Inferior parietal cortex (tissue), 1 donor: ENCODE data around the gene OSR1.
A peak's percentile ranks its signal among the peaks of the same experiment; 100 is the strongest.

Experiments used
- DNase-seq: peaks from one replicate; pipeline ENCODE4 v3.0.0-alpha.2; 2016; ENCODE audit errors: extremely low spot score

Gene OSR1

DNA sequence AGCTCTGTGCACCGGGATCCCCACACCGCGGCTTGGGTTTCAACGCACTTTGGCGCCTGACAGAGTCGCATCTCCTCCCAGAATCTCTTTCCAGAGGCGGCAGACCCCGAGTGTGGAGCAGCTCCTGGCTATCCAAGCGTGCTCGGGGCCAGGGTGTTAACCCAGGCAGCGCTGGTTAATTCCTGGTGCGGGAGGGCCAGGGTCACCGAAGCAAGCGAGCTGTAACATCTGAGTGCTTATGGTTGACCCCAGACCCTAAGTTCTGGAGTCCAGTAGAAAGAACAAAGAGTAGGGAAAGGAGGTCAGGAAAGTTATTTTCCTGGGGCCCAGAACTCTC lies 566 bp upstream of the OSR1 start:
- no peak for DNase-seq

DNA sequence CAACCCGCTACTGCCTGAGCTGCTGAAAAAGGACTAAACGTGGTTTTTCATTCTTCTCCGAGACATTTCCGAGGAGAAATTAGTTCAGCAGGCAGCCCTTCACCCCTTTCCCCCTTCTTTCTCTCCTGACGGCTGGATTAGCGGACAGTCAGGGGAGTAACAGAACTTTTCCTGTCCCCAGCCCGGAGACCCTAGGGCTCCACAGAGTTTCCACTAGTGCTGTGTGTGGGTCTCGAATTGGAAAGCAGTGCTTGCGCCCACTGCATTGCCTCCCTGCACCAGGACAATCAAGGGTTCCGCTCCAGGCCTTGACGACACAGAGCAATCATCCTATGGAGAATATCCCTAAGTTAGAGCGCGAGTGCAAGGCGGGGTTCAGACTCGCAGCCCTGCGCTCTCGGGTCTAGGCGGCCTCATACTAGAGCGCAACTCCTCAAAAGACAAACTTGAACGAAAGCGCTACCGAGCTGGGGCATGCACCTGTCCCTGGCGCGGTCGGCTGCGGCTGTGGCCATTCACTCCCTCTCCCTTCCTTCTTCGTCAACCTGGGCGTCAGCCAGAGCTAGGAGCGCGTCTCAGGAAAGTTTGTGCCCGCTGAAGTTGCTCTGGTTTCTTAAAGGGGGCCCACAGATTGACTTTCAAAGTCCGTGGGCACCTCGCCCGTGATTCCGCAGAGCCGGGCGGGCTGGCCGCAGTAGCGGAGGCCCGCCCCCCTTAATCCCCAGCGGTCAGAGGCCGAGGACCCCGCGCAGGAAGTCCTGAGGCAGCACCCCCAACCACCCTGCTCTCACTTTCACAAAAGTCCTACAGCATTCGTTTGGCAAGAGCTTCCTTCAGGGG lies 801 bp downstream of the OSR1 start:
- DNase-seq, result no peak

- DNase-seq, result no peak
These were observed 1.6 kb downstream of the OSR1 start for GRCh38 chr2:19356545-19357401.

DNA sequence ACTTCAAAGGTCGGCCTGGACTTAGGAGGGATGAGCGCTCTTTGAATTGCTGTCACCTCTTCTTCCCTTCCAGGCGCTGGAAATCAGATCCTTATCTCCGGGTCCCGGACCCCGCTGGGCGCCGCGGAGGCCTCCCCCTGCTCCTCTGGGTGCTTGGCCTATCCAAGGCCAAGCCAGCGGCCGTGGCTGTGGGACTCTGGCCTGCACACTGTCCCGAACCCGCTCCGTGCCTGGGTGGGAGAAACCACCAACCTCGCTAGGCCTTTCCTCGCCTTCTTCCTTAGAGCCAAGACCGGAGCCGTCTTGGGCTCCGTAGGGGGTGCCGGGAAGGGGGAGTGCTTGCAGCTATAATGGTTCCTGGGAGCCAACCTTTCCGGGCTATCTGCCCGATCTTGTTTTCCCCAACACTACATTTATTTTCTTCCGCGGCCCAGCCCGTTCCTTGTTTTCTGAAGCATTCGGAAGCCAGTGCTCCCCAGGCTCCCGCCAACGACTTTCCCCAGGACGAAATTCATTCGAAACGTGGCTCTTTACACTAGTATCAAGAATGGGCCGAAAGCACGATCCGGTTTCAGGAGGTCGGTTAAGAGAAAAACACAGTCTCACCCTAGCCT lies 2.4 kb downstream of the OSR1 start:
- DNase-seq, result no peak

GRCh38 chr2:19355416-19355821 lies 3.0 kb downstream of the OSR1 start:
- no peak for DNase-seq

- no peak for DNase-seq
These were observed 3.4 kb downstream of the OSR1 start for GRCh38 chr2:19355014-19355405.

DNA sequence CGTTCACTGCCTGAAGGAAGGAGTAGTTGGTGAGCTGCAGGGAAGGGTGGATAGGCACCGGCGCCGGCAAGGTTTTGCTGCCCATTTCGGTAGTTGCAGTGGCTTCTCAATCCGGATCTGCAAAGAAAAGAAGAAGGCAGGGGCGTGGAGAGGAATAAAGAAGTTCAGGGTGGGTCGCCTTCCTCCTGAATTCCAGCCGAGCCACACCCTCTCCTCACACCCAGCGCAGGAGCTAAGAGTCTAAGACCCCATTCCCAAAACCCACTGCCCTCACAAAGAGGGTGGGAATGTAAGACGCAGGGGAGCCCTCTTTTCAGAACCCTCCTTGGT lies 4.7 kb downstream of the OSR1 start:
- no peak for DNase-seq

DNA sequence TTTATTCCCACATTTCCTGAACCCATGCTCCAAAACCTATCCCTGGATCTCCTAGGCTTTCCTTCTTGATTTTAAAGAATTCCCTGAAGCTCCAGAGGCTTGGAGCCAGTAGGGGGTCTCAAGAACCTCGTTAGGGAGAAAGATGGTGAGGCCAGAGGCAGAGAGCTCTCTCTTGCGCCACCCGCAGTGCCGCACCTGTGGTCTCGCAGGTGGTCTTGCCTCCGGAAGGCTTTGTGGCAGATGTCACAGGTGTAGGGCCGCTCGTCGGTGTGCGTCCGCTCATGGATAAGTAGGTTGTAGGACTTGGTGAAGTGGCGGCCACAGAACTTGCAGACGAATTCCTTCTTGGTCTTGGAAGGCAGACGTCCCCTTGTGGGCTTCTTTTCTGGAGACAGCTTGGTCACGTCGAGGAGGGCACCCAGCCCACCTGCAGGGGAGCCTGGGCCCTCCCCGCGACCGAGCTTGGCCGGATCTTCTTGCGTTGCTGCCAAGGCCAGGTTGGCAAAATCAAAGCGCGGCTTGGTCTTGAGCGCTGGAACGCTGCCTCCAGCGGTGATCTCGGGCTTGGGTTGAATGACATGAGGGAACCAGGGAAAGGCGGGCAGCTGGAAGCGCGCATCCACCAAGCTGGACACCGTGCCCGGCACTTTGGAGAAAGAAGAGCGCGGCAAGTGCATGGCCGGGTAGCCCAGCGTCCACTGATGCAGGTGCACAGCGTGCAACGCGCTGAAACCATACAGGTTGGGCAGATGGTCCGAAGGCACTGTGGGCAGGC lies 5.3 kb downstream of the OSR1 start:
- no peak for DNase-seq

DNA sequence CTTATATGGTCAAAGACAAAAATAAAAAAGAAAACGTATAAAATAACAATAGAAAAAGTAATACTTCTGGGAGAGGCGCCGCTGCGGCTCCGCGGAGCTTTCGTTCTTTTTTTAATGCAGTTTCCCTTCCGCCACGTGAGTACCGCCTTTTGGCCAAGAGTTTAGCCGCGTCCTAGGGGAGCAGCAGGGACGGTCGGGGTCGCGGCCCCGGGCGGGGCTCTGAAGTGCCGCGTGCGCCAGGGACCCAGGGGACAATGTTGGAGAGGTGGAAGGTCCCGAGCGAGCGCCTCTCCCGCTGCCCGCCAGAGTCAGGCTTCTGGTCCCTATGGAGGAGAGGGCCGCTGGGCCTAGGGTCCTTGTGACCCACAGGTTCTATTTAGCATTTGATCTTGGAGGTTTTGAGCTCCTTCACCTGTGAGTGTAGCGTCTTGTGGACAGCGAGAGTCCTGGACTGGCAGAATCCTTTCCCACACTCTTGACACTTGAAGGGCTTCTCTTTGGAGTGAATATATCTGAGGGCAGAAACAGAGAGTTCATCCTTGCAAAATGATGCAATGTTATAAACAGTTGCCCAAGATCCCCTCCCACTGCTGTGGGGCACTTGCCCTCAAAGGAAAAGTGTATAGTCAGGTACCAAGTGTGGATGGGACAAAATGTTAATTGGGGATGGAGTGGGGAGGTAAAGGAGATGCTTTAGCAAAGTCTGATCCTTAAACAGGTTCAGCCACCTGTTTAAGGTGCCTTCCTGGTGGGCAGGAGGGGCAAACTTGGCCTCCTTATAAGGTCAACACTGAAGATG lies 6.3 kb downstream of the OSR1 start:
- DNase-seq, result no peak

GRCh38 chr2:19351499-19351898 lies 6.9 kb downstream of the OSR1 start:
- no peak for DNase-seq

GRCh38 chr2:19350678-19351401 lies 7.6 kb downstream of the OSR1 start:
- DNase-seq, result no peak

GRCh38 chr2:19349911-19350677 lies 8.3 kb downstream of the OSR1 start:
- DNase-seq, result peak; percentile 51

DNA sequence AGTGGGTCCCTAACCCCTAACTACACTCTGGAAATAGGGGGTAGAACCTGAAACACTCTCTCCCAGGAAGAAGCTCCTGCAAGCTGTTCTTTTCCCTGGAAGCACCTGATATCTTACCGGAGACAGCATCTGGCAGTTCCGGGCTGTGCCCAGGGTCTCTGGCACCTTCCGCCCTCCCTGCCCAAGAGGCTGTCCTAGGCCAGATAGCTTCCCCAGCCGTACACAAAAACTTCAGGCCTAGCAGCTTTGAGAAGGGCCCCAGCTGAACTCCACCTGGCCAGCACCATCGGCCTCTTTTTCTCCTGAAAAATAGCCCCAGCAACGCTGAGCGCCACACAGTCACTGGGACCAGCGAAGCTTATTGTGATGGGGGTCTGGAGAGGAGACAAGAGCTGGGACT lies 9.7 kb downstream of the OSR1 start:
- no peak for DNase-seq

DNA sequence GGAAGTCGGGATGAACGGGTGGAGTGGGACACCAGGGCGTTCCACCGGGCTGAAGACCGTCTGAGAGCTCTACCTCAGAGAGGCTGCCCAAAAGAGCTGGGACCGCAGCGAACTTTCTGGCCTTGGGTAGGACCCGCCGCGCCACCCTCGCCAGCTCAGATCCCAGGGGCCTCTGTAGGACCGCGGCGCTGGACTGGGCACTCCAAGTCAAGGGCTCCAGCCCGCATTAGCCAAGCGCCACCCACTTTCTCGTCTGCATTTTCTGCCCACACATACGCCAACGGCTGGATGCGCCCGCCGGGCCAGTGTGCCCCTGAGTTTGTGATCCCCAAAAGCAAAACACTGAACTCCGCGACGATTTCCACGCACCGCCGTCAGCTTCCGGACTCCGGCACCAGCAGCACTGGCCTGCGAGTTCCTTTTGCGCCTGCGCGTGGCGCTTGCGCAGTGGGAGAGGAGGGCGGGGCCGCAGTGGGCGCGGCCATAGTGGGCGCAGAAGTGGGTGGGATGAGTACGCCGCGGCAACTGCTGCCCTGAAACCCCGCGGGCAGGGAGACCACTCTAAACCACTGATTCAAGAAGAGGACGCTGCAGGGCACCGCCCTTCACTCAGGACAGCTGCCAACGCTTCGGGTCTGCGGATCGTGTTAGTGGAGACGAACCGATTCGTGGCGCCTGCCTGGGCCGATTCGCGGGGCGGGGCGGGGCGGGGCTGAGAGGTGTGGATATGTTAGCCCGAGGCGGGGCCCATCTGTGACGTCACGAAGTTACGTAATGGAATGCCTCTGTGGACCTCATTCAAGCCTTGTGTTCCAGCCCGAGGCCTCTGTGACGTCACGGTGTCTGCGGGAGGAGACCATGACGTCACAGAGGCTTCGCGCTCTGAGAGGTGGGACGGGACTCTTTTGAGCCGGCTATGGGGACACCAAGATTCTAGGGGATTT lies 10.5 kb downstream of the OSR1 start:
- DNase-seq, result peak; percentile 97

- DNase-seq, result peak; percentile 8
These were observed 11.3 kb downstream of the OSR1 start for GRCh38 chr2:19346983-19347618.

DNA sequence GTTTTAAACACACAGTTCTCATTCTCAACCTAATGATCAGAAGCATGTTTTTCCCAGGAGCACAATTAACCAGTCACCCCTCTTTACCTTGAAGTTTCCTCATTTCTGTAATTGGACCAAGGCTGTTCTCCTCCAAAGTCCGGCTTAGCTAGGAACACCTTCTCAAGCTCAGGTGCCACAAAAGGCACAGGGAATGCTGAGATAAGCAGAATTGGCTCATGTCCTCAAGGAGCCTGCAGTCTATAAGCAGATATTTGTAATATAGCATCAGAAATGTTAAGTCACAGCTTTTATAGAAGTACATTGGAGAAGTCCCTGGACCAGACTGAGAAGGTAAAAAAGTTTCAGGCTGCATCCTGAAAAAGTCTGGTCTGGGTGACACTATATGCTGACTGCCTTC lies 20.7 kb downstream of the OSR1 start:
- no peak for DNase-seq

GRCh38 chr2:19337202-19337601 lies 21.2 kb downstream of the OSR1 start:
- no peak for DNase-seq

DNA sequence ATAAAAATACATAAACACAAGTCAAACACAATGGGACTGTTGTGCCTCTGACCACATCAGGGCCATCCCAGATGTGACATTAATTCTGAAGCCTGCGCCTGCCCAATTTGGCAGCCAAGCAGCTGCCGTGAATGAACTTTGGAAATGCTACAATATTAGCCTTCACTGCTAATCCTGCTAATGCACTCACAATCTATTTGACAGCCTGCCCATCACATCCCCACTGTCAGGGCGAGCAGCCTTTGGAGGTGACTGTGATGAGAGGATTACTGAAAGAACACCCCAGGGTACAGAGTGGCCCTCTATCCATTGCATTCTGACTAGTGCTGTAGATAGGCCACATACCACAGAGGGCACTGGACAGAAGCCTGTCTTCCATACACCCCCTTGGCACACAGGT lies 21.6 kb downstream of the OSR1 start:
- DNase-seq, result peak; percentile 36
